SK-MEL-5 (cell line): ENCODE results near the gene PROX1. TPM values are rescaled to one million over a fixed set of nuclear protein-coding genes. Genes with fewer than 3 reads are reported as not detected.

ENCODE experiments used
- DNase-seq: peaks from one replicate; pipeline ENCODE4 v3.0.0-alpha.2; 2016; ENCODE audit warnings: low read depth, low spot score
- in situ Hi-C: cut with HindIII; loops from 2 replicates; pipeline ENCODE4 v1.10.0; 2016; ENCODE audit warnings: low sequenced_read_pairs, high pct_unique_total_duplicates, low pct_unique_long_range_greater_than_20kb
- polyA plus RNA-seq, 2 experiments: library from polyadenylated mRNA; depleted of rRNA; stranded (reverse); fragments of >200 nt; gene quantifications; 2 replicates each; pipeline ENCODE4 v1.2.3, GENCODE V29; 2015
- total RNA-seq: library from RNA; depleted of rRNA; stranded (reverse); fragments of >200 nt; shearing (Covaris generic); gene quantifications from 2 replicates; pipeline ENCODE4 v1.2.3, GENCODE V29; 2014; rRNA removed

Gene PROX1, protein sequence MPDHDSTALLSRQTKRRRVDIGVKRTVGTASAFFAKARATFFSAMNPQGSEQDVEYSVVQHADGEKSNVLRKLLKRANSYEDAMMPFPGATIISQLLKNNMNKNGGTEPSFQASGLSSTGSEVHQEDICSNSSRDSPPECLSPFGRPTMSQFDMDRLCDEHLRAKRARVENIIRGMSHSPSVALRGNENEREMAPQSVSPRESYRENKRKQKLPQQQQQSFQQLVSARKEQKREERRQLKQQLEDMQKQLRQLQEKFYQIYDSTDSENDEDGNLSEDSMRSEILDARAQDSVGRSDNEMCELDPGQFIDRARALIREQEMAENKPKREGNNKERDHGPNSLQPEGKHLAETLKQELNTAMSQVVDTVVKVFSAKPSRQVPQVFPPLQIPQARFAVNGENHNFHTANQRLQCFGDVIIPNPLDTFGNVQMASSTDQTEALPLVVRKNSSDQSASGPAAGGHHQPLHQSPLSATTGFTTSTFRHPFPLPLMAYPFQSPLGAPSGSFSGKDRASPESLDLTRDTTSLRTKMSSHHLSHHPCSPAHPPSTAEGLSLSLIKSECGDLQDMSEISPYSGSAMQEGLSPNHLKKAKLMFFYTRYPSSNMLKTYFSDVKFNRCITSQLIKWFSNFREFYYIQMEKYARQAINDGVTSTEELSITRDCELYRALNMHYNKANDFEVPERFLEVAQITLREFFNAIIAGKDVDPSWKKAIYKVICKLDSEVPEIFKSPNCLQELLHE
- 0.13 and 0.32 TPM in 2 replicates for total RNA-seq
- 0.24 and 0.34 TPM in 2 replicates for polyA plus RNA-seq (2015; cell fraction: cytosol; rRNA removed)
- 0.07 and 0.42 TPM in 2 replicates for polyA plus RNA-seq (2015; cell fraction: nucleus; rRNA removed)

DNA sequence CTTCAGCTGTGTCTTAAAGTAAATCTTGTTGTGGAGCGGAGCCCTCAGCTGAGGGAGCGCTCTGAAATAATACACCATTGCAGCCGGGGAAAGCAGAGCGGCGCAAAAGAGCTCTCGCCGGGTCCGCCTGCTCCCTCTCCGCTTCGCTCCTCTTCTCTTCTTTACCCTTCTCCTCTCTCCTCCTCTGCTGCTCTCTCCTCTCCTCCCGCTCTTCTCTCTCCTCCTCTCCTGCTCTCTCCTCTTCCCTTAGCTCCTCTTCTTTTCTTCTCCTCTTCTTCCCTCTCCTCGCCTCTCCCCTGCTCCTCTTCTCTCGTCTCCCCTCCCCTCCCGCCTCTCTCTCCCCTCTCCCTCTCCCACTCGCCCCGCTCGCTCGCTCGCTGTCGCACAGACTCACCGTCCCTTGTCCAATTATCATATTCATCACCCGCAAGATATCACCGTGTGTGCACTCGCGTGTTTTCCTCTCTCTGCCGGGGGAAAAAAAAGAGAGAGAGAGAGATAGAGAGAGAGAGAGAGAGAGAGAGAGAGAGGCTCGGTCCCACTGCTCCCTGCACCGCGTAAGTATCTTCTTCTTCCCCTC is at the start of gene PROX1:
TSS of gene PROX1 (plus strand) at position 47 of the 580 bp plus-strand sequence. CDS start 8,563 bp downstream, outside the sequence.
- in situ Hi-C loops = no loop called here
- no peak for DNase-seq

DNA sequence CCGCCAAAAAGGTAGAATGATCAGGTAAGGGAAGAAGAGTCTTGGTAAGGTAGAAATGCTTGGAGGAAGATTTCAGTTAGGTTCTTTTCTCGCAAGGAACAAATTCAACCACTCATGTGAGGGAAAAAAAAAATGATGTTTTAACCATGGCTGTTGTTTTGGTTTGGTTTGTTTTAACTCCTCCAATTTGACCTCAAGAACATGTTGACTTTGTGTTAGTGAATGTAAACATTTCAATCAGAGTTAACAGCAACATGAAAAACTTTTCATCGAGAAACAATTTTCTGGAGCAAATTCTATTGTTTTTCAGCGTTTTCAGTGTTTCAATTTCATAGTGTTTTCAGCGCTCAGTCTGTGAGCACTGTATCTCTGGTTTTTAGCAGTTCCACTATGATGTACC is 49.0 kb upstream of the PROX1 start:
- DNase-seq = no peak
- in situ Hi-C loops = no loop called here

DNA sequence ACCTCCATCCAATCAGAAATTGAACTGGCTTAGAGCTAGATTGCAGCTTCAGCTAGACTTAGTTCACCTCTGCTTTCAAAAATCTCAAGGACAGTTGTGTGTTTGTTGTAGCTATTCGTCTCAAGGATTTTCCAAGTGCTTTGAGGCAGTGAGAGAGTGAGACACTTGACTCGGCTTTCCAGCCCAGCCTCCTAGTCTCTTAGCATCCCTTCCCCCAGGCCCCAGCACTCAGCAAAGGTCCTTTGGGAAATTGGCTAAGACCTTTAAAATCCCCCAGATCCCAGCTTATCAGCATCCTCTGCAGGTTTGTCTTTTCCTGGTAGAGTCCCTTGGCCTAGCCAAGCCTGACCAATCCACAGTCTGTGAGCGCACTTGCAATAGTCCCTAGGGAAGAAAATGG is 47.9 kb upstream of the PROX1 start:
- no peak for DNase-seq
- in situ Hi-C loops = no loop called here

DNA sequence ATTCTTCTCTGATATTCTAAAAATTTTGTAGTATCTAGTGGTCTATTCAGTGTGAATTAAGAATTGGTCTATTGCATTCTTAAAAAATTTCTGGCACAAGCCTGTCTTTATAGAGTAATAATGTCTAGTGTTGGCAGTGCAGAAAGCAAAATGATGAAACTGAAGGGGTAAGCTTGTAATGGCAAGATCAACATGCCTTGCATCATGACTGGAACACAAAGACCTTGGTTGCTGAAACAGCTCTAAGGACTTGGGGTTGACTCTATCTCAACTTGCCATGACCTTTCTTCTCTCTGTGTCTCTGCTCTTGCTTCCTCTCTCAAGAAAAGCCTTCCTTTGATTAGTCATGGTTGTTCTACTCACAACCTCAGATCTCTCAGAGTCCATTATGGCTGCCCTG is 46.8 kb upstream of the PROX1 start:
- DNase-seq = no peak
- in situ Hi-C loops = no loop called here

DNA sequence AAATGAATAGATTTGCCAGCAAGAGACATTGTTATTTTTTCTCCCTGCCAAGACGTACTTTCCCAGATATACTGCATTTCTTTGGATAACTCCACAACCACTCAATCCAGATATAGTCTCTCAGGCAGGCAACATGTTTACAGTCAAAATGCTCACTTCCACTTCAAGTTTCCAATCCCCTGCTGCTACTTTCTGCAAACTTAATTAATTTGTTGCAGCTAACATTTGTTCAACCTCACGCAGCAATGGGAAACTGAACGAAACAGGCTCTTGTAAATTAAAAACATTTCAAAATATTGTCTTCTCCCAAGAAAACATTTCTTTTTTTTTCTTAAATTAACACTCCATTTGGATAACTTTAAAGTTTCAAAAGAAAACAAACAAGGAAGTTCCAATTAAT is 45.7 kb upstream of the PROX1 start:
- in situ Hi-C loops = no loop called here
- no peak for DNase-seq

DNA sequence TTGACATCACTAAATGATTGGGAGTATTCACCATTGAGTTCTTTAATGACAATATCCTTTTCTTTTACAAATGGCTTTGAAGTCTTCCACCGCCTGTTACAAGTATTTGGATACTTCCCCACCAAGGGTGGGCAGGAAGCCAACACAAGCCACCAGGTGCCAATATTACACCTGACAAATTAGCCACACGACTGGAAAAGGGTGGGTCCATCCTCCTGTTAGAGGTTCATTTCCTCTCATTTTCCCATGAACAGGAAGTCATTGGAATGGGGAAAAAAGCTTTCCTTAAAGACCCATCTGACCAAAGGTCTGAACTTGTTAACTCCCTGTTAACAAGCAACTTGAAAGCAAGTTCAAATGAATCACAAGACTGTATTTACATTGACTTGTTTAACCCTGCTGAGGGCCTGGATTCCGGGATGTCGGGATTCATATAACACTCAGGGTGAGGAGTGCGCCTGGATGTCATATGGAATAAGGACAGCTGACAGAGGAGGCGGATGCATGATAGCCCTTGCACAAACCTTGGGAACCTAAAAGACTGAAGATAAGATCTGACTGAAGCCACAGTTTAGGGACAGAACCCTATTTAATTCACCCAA is 40.5 kb upstream of the PROX1 start:
- in situ Hi-C loops = no loop called here
- no peak for DNase-seq

DNA sequence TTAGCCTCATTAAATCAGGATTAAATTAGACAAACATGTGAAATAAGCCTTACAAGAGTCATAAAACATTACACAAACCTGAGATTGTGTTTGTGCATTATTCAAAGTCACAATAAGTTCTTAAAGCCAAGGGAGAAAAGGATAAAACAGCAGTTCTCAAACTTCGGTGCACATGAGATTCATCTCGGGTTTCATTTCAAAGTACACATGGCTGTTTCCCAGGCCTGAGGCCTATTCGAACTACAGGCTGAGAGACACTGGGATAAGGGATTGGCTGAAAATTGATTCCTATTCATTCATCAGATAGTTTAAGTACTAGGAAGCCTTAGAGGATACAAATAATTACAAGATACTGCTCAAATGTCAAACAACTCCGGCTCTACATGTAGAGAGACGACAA is 35.9 kb upstream of the PROX1 start:
- no peak for DNase-seq
- in situ Hi-C loops = no loop called here

DNA sequence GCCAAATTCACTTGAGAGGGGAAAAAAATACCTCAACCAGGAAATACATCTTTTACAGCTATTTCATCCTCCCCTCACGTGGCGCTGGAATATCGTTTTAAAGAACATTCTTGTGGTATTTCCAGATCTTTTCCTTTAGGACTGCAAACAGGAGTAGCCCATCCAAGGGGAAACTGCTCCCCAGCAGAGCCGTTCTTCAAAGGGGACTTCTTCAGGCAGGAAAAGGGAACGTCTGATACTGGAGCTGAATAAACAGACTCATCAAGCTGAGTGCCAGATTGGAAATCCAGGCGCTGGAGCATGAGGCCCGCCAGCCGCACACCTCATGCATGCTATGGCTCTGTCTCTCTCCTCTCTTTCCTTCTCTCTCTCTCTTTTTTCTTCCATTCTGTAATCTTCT is 34.0 kb upstream of the PROX1 start:
- in situ Hi-C loops = no loop called here
- no peak for DNase-seq

DNA sequence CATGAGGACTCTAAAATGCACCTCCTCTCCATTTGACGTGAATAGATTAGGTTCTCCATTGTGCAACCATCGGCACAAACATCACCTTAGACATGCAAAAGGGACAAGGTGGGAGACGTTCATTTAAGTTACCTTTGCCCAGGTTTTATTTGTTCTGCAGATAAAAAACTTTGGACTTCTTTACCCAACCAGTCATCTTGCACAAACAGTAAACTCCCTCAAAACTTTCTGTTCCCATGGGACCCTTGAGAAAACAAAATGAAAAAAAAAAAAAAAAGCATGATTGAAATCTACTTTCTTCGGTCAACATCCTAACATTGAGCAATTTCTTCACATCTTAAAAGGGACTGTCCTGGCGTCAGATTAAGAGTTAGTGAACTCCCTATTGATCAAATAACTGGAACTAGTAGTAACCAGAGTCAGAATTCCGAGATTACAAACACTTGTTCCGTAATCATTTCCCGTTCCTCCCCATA is 31.4 kb upstream of the PROX1 start:
- no peak for DNase-seq
- in situ Hi-C loops = no loop called here

DNA sequence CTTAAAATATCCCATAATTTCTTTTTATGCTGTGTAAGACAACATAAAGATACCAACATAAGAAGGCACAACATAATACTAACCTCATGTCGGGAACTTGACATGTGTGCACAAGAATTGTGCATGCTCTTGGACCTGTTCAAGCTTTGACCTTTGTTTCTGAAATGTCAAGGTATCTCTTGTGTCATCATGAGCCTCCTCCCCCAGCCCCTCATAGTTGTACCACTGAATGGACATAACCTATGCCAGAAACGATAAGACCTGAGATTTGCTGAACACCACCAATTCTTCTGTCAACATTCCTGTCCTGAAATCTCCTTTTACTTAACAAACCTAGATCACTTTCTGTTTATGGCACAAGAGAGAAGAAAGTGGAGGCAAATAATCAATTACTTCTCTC is 29.4 kb upstream of the PROX1 start:
- in situ Hi-C loops = no loop called here
- DNase-seq = no peak

DNA sequence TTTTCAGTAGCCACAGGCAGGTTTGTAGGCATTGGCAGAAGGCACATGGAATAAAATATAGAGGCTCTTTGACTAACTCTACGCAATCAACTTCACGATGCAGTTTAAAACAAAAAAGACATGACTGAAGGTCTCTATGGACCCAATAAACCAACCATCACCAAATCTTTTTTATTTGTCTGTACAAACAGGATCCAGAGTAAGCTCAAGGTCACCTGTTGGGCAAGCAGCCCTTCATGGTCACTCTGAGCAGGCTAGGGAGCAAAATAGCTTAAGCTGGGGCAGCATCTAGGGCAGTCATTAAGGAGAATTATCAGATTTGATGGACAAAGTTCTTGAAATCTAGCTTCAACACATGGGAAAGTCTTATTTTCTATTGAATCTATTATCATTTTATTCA is 26.8 kb upstream of the PROX1 start:
- no peak for DNase-seq
- in situ Hi-C loops = no loop called here

DNA sequence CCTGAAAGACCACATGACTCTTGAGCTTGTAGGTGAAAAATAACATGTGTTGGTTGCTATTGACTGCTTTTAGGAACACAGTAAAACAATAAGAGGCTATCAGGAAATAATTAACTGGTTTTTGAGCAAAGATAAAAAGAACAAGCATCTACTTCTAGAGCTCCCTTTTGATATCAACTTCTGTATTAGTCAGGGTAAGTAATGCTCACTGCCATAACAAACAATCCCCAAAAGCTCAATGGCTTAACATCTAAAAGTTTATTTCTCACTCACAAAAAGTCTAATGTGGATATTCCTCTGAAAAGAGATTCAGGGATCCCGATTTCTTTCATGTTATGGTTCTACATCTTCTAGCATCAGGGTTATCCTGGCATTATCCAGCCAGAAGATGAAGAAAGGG is 25.3 kb upstream of the PROX1 start:
- in situ Hi-C loops = no loop called here
- DNase-seq = no peak

DNA sequence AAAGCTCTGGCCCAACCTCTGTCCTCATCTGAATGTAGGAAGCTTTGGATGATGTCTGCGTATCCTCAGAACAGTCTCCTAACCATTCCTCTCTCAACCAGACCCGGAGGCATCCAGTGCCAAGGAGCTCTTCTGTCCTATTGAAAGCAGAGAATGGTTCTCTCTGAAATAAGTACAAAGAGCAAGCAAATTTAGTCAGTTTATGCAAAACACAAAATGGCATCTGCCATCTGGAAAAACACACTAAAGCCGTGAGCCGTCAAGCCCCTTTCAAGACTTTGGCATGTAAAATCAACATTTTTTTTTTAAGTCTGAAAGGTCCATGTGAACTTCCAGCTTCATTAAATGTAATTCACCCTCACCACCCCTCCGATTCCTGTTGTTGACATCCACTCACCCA is 21.7 kb upstream of the PROX1 start:
- in situ Hi-C loops = no loop called here
- no peak for DNase-seq

DNA sequence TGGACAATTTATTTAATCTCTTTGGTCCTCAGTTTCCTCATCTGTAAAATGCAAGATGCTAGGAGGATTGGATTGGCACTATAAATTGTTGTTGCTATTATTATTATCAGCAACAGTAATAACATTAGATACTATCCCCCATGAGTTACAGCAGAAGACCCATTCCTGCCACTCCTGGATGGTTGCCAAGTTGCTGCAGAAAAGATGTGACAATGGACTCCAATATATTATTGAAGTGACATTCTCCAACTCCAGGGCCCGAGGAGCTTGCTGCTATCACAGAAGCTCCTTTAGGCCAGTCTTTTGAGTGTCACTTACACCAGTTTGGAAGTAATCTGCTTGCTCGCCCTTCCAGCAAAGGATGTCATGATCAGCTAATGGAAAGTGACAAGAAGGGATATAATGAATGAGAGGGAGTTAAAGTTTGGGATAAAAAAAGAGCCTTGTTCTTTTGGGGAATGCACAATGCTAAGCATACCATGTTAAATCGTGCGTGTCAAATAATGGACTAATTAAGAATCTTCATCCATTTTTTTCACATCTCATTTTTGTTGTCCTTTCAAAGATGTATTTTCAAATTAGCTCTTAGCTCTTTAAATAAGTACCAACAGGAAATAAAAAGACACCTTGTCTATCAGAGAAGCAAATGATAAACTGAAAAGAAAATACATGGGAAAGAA is 19.5 kb upstream of the PROX1 start:
- no peak for DNase-seq
- in situ Hi-C loops = no loop called here

DNA sequence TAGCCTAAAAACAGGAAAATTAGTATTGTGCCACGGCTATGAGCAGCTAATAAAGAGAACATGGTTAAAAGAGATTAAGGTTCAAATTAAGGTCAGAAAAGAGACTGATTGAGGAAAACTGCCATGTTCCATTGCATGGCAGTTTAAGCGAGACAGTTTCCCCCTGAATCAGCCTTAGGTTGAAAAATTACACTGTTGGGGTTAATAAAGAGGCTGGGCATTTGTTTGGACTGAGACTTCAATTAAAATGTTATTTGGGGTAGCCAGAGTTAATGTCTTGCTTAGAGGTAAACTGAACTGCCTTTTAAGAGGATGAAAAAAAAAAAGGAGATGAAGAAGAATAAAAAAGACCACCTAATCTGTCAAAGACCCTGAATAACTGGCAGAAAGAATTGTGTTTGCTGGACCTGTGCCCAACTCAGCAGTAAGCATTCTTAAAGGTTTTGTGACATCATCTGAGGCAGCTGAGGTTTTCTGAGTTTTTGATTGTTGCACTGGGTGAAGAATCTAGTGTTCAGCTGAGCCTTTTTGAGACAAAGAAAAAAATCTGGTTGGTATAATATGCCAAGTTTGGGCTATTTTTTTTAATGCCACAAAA is 17.7 kb upstream of the PROX1 start:
- in situ Hi-C loops = no loop called here

DNA sequence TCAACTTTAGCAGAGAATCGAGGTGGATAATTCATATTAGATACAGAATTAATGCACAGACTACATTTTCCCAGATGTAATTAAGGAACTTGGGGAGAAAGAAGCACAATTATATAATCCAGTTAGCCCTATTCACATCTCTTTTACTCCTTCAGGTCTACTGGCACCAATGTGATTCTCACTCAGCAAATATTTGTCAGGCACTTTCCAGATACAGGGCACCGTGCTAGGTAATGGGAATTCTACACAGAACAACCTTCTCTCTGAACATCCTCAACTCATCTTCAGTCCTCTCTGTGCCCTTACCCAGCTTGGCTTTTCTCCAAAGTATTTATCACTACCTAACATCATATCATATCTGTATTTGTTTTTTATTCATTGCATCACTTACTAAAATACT is 15.6 kb upstream of the PROX1 start:
- in situ Hi-C loops = no loop called here
- no peak for DNase-seq

More for the DNA sequence above, 17.7 kb upstream of the PROX1 start:
- DNase-seq = no peak

DNA sequence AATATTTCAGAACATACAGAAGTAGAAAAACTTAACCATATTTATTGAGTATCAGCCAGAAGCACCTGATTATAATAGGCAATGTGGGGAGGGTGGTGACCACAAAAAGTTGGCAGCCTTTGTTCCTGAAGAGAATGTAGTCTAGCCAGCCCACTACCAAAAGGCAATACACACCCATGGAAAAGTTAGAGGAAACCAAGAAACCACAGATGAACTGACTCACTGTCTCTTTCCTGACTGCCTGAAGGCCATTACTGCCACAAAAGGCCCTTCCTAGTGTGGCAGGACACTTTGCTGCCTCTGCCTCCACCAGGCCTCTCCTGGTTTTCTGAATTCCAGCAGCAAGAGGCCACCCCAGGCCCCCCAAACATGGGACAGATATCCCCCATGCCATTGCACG is 14.6 kb upstream of the PROX1 start:
- no peak for DNase-seq
- in situ Hi-C loops = no loop called here
